ENCODE results near the gene SH2D1B. TPM values are rescaled to one million over a fixed set of nuclear protein-coding genes. Genes with fewer than 3 reads are reported as not detected.

Gene SH2D1B
- total RNA-seq, 4 donors from 2014 or later, result 0.10 TPM; not detected in 3

GRCh38 chr1:162384116-162384515, 27.8 kb downstream of the SH2D1B start:
- WGBS, 2 donors (ENCODE audit: low coverage in 1 of 2), result 100% methylated on average over 3 of the region's 6 CpGs; no CpG with 5 or more reads in 1 of the 2 donors
- no peak for ATAC-seq
- H3K4me1 ChIP-seq, result no peaks in the 10 kb centered on the region
- H3K27ac ChIP-seq, result no peak overlapping the region
- no peak for TF ChIP-seq POLR2AphosphoS5 (IDR thresholded peaks at IDR 0.05)
- no peak for TF ChIP-seq POLR2A (IDR thresholded peaks at IDR 0.05)
- no peak for TF ChIP-seq EP300 (IDR thresholded peaks at IDR 0.05)
- no peak for TF ChIP-seq CTCF (IDR thresholded peaks at IDR 0.05)
- H3K36me3 ChIP-seq, result peaks cover 0 to 18% of the 10 kb centered on the region in 2 donors
- H3K4me3 ChIP-seq, result no peak overlapping the region
- no peaks in the 10 kb centered on the region for H3K9me3 ChIP-seq
- H3K27me3 ChIP-seq, result no peaks in the 10 kb centered on the region

GRCh38 chr1:162383516-162383915, 28.4 kb downstream of the SH2D1B start:
- Histone ChIP-seq H3K9me3 (no peaks in the 10 kb centered on the region), H3K27me3 (no peaks in the 10 kb centered on the region), H3K36me3 (peaks cover 0 to 18% of the 10 kb centered on the region in 2 donors), H3K4me3 (no peak overlapping the region), H3K27ac (no peak overlapping the region), H3K4me1 (no peaks in the 10 kb centered on the region)
- TF ChIP-seq POLR2AphosphoS5 (IDR thresholded peaks at IDR 0.05) (no peak), EP300 (IDR thresholded peaks at IDR 0.05) (no peak), POLR2A (IDR thresholded peaks at IDR 0.05) (no peak), CTCF (IDR thresholded peaks at IDR 0.05) (no peak)
- no peak for ATAC-seq
- WGBS, 2 donors (ENCODE audit: low coverage in 1 of 2), result 82 to 98% methylated on average over 4 to 5 of the region's 8 CpGs

GRCh38 chr1:162383091-162383490, 28.8 kb downstream of the SH2D1B start:
- H3K4me3 ChIP-seq, result no peak overlapping the region
- H3K27me3 ChIP-seq, result no peaks in the 10 kb centered on the region
- no peak overlapping the region for H3K27ac ChIP-seq
- ATAC-seq, result no peak
- H3K9me3 ChIP-seq, result no peaks in the 10 kb centered on the region
- TF ChIP-seq EP300 (IDR thresholded peaks at IDR 0.05) (no peak), CTCF (IDR thresholded peaks at IDR 0.05) (no peak), POLR2A (IDR thresholded peaks at IDR 0.05) (no peak), POLR2AphosphoS5 (IDR thresholded peaks at IDR 0.05) (no peak)
- H3K36me3 ChIP-seq, result peaks cover 0 to 18% of the 10 kb centered on the region in 2 donors
- WGBS, 2 donors (ENCODE audit: low coverage in 1 of 2), result no CpG with 5 or more reads among the region's 6 CpGs
- H3K4me1 ChIP-seq, result no peaks in the 10 kb centered on the region

- Histone ChIP-seq H3K4me3 (no peak overlapping the region), H3K27ac (no peak overlapping the region), H3K9me3 (no peaks in the 10 kb centered on the region), H3K36me3 (peaks cover 0 to 18% of the 10 kb centered on the region in 2 donors), H3K4me1 (no peaks in the 10 kb centered on the region), H3K27me3 (no peaks in the 10 kb centered on the region)
- TF ChIP-seq EP300 (IDR thresholded peaks at IDR 0.05) (no peak), POLR2A (IDR thresholded peaks at IDR 0.05) (no peak), CTCF (IDR thresholded peaks at IDR 0.05) (no peak), POLR2AphosphoS5 (IDR thresholded peaks at IDR 0.05) (no peak)
- no peak for ATAC-seq
- 78 to 94% methylated on average over 4 to 8 of the region's 13 CpGs for WGBS, 2 donors (ENCODE audit: low coverage in 1 of 2)
Observed at GRCh38 chr1:162381941-162382750, 29.8 kb downstream of the SH2D1B start.

GRCh38 chr1:162381383-162381782, 30.6 kb downstream of the SH2D1B start, which contains the start of gene C1orf226:
TSS of gene C1orf226 (plus strand) at chr1:162381728. CDS start at chr1:162381902, 174 bp downstream.
- TF ChIP-seq CTCF (IDR thresholded peaks at IDR 0.05) (no peak), POLR2AphosphoS5 (IDR thresholded peaks at IDR 0.05) (no peak), EP300 (IDR thresholded peaks at IDR 0.05) (no peak), POLR2A (IDR thresholded peaks at IDR 0.05) (no peak)
- H3K36me3 ChIP-seq, result peaks cover 0 to 18% of the 10 kb centered on the region in 2 donors
- no peaks in the 10 kb centered on the region for H3K27me3 ChIP-seq
- no peak for ATAC-seq
- H3K27ac ChIP-seq, result no peak within 1 kb of the TSS
- WGBS, 2 donors (ENCODE audit: low coverage in 1 of 2), result 86% methylated on average over 2 of the region's 3 CpGs; no CpG with 5 or more reads in 1 of the 2 donors
- no peaks in the 10 kb centered on the region for H3K4me1 ChIP-seq
- no peaks in the 10 kb centered on the region for H3K9me3 ChIP-seq
- no peak within 1 kb of the TSS for H3K4me3 ChIP-seq
